WERI-Rb-1 (cell line): Measurements from ENCODE around the gene FLT3LG.

Source experiments
- DNase-seq: peaks from one replicate; pipeline ENCODE4 v3.0.0-alpha.2; 2020
- H3K27ac ChIP-seq: fragments of 250-450 bp; sonication (Bioruptor Pico); 2 replicates; pipeline ENCODE4 v1.5.1; 2020; ENCODE audit warnings: mild to moderate bottlenecking, moderate library complexity
- H3K27me3 ChIP-seq: fragments of 250-450 bp; sonication (Bioruptor Pico); 2 replicates; pipeline ENCODE4 v1.5.1; 2021; ENCODE audit warnings: mild to moderate bottlenecking, low read depth, moderate library complexity; ENCODE audit not compliant: insufficient read depth, severe bottlenecking
- H3K36me3 ChIP-seq: fragments of 250-450 bp; sonication (Bioruptor Pico); 2 replicates; pipeline ENCODE4 v1.5.1; 2020; ENCODE audit warnings: mild to moderate bottlenecking, moderate library complexity
- H3K4me3 ChIP-seq: 2 replicates; pipeline ENCODE4 v1.5.1; 2011; ENCODE audit warnings: low read depth, mild to moderate bottlenecking, control low read depth, low read length
- H3K9me3 ChIP-seq: fragments of 250-450 bp; sonication (Bioruptor Pico); 2 replicates; pipeline ENCODE4 v1.5.1; 2021; ENCODE audit warnings: mild to moderate bottlenecking, moderate library complexity; ENCODE audit not compliant: severe bottlenecking
- CTCF ChIP-seq: IDR thresholded peaks from 2 replicates; pipeline ENCODE4 v1.5.1; 2011; ENCODE audit warnings: low read depth, mild to moderate bottlenecking, control low read depth, inconsistent platforms, low read length

Gene FLT3LG

GRCh38 chr19:49528211-49528771 lies 54.3 kb downstream of the FLT3LG start:
- no peaks in the 10 kb centered on the region for H3K27me3 ChIP-seq
- H3K9me3 ChIP-seq = no peaks in the 10 kb centered on the region
- no peak overlapping the region for H3K27ac ChIP-seq
- H3K4me3 ChIP-seq = no peak overlapping the region
- no peak for TF ChIP-seq CTCF
- peaks cover 14% of the 10 kb centered on the region for H3K36me3 ChIP-seq
- DNase-seq = no peak

GRCh38 chr19:49530708-49531107 lies 56.7 kb downstream of the FLT3LG start:
- no peaks in the 10 kb centered on the region for H3K9me3 ChIP-seq
- TF ChIP-seq CTCF = no peak
- no peaks in the 10 kb centered on the region for H3K27me3 ChIP-seq
- no peak overlapping the region for H3K4me3 ChIP-seq
- no peak for DNase-seq
- H3K27ac ChIP-seq = no peak overlapping the region
- peaks cover 14% of the 10 kb centered on the region for H3K36me3 ChIP-seq

GRCh38 chr19:49533551-49534488 lies 59.8 kb downstream of the FLT3LG start:
- Histone ChIP-seq H3K36me3 (peaks cover 14% of the 10 kb centered on the region), H3K9me3 (no peaks in the 10 kb centered on the region), H3K4me3 (peak overlapping the region; percentile 68), H3K27me3 (no peaks in the 10 kb centered on the region), H3K27ac (no peak overlapping the region)
- peak; percentile 55 for TF ChIP-seq CTCF
- peak; percentile 69 for DNase-seq

- Histone ChIP-seq H3K27ac (no peak overlapping the region), H3K9me3 (no peaks in the 10 kb centered on the region), H3K36me3 (peaks cover 16% of the 10 kb centered on the region), H3K27me3 (no peaks in the 10 kb centered on the region), H3K4me3 (peak overlapping the region; percentile 68)
- DNase-seq = no peak
- TF ChIP-seq CTCF = no peak
Observed at GRCh38 chr19:49534632-49535385, 60.8 kb downstream of the FLT3LG start.
